Fibroblast of the aortic adventitia (primary cell): ENCODE results near the gene ACOXL. TPM values are rescaled to one million over a fixed set of nuclear protein-coding genes. Genes with fewer than 3 reads are reported as not detected.

Source experiments
- DNase-seq: peaks from one replicate; pipeline ENCODE4 v3.0.0-alpha.2; 2010; ENCODE audit warnings: low read depth
- H3K4me3 ChIP-seq: 2 replicates; pipeline ENCODE4 v1.5.1; 2011; ENCODE audit warnings: low read depth, mild to moderate bottlenecking, control low read depth, low read length, moderate library complexity
- total RNA-seq: library from RNA; depleted of rRNA; stranded (reverse); fragments of >200 nt; gene quantifications from 2 replicates; pipeline ENCODE4 v1.2.3, GENCODE V29; 2012; ENCODE audit warnings: low replicate concordance
- TF ChIP-seq, protein P1 (sequence below): IDR thresholded peaks from 2 replicates; pipeline ENCODE4 v1.5.1; 2011; ENCODE audit warnings: mild to moderate bottlenecking, low read length, control low read depth, inconsistent platforms; ENCODE audit not compliant: insufficient read depth

Gene ACOXL
- total RNA-seq, 1 donor = not detected

DNA sequence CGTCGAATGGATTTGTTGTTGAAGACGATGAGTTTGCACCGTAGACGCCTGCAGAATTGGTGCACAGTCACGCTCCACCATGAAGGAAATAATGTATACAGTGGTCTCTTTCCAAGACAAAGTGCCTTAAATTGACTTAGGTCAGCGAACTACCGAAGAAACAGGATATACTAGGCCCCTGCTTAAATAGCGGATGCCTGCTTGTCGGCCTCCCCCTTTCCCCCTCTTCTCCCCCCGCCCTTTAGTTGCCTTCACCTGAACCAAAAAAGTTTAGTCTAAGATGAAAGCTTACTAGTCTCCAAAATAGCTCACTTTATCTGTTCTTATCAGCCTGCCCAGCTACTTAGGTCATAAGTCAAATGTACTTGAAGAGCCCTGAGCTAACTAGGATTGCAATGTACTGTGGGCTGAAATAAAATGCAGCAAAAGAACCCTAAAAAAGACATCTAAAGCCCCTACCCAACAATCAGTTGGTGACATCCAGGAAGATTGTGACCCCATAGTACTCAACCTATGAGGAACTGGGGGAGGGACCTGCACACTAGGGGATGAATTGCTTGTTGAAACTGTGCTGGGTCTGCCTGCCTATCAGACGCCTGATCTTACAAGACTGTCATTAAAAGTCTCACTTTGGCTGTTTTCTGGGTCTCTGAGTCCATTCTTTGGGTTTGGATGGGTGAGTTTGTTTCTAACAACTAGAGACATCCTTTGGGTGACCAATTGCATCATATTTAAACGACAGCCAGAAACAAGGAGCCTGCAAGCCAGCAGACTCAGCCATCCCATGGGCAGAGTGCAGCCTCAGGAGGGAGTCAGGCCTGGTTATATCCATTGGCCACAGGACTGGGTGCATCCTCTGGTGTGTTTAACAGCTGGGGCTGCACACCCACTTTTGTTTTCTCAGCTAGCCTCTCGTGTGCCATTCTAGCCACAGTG is 14.5 kb downstream of the ACOXL start:
- TF ChIP-seq, protein P1, sequence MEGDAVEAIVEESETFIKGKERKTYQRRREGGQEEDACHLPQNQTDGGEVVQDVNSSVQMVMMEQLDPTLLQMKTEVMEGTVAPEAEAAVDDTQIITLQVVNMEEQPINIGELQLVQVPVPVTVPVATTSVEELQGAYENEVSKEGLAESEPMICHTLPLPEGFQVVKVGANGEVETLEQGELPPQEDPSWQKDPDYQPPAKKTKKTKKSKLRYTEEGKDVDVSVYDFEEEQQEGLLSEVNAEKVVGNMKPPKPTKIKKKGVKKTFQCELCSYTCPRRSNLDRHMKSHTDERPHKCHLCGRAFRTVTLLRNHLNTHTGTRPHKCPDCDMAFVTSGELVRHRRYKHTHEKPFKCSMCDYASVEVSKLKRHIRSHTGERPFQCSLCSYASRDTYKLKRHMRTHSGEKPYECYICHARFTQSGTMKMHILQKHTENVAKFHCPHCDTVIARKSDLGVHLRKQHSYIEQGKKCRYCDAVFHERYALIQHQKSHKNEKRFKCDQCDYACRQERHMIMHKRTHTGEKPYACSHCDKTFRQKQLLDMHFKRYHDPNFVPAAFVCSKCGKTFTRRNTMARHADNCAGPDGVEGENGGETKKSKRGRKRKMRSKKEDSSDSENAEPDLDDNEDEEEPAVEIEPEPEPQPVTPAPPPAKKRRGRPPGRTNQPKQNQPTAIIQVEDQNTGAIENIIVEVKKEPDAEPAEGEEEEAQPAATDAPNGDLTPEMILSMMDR = no peak
- H3K4me3 ChIP-seq = no peak overlapping the region
- no peak for DNase-seq

DNA sequence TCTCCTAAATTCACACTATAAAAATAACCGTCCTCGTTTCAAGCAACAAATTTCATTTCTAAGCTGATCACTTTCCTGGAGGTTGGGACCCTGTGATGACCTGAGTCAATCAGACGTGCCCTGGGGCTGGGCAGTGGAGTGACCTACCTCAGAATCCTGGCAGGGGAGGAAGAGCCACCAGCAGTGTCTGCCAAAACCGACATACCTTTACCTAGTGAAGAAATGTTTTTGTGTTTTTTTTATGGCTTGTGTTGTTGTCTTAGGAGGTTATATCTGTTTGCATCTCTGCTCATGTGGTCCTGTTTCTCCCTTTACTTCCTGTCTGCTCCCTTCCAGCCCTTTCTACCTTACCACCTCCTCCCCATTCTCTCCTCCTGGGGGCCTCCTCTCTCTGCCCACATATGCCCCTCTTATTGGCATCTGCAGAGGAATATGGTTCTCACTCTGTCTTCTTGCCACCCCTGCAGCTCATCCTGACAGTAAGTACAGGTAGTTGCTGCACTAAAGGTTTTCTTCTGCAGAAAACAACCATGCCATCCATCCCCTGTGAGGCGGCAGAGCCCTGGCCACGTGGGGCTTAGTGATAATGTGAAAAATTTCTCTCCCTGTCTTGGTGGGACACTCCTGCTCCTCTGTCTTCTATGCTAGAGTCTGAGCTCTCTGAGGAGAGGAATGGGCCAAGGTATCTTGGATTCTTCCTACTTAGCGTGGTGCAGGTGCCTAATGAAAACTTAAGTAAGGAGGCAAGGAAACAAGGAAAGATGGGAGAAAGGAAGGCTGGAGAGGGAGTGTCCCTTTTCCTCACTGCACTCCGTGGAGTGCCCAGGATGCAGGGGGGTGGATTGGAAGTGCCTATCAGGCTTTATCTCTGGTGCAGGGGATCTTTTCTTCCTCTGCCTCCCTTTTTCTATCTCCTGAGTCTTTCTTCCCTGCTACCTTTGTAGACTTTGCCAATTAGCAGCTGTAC is 15.4 kb downstream of the ACOXL start:
- TF ChIP-seq, protein P1 = no peak
- no peak for DNase-seq
- H3K4me3 ChIP-seq = no peak overlapping the region

DNA sequence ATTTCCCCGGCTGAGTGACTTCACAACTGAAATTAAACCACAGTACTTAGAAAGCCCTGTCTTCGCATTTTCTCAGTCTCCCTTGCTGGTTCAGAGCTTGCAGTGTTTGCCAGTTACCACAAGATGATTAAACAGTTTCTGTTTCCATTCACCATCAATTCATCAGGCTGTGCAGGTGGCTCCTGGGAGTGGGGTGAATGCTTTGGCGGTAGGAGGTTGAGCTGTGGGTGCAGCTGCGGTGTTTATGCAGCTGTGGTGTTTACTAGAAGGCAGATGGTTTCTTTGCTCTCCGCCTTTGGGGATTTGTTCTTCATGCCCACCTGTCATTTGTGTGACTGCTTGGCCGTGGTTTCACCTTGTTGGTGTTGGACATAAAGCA is 16.1 kb downstream of the ACOXL start:
- TF ChIP-seq, protein P1 = no peak
- no peak for DNase-seq
- no peak overlapping the region for H3K4me3 ChIP-seq

DNA sequence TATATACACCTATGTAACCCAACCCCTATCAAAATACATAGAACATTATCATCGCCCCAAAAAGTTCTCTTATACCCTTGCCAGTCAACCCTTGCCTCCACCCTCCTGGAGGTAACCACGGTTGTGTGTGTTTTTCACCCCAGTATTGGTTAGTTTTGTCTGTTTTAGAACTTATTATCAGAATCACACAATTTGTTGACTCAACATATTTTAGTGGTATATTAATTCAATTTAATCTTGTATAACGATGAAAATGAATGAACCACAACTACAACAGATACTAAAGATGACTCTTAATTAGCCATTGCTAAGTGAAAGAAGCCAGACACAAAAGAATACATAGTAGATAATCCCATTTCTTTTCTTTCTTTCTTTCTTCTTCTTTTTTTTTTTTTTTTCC is 19.3 kb downstream of the ACOXL start:
- DNase-seq = no peak
- no peak overlapping the region for H3K4me3 ChIP-seq
- TF ChIP-seq, protein P1 = no peak

DNA sequence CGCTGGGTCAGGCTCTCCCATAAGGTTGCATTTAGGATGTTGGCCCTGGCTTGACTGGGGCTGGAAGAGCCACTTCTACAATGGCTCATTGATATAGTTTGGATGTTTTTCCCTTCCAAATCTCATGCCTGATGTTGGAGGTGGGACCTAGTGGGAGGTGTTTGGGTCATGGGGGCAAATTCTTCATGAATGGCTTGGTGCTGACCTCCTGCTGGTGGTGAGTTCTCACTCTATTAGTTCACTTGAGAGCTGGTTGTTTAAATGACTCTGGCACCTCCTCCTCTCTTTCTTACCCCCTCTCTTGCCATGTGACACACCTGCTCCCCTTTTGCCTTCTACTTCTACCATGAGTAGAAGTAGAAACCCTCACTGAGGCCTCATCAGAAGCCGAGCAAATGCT is 20.5 kb downstream of the ACOXL start:
- DNase-seq = no peak
- no peak overlapping the region for H3K4me3 ChIP-seq
- TF ChIP-seq, protein P1 = no peak

DNA sequence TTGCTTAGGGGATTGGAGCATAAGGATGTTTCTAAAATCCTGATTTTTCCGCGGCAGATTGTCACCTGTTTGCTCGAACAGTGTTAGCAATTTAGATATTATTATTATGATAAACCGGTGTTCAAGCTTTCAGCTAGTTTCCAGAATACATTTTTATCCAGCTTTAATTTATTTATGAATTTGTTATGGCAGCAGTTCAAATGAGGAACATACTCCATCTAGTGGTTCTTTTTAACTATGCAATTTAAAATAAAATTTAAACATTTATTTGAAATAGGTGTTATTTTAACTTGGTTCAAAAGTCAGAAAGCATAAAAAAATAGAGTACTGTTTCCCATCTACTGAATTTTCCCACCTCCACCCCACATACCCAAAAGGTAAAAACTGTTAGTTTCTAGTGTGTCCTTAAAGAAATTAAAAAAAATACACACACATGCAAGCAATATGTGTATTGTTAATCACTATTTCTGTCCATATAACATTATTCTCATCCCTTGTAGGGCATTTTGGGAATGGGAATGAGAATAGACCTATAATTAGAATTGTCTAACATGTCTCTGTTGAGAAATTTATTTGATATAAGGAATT is 23.2 kb downstream of the ACOXL start:
- H3K4me3 ChIP-seq = no peak overlapping the region
- TF ChIP-seq, protein P1 = peak; percentile 55
- peak; percentile 36 for DNase-seq
